Lung microvascular endothelial cell (primary cell): ENCODE measurements around the gene SSNA1. TPM values are rescaled to one million over a fixed set of nuclear protein-coding genes. Genes with fewer than 3 reads are reported as not detected.
A peak's percentile ranks its signal among the peaks of the same experiment; 100 is the strongest.

Experiments
- DNase-seq, 2 donors: peaks; one replicate each; pipeline versions ENCODE4 v3.0.0 to v3.0.0-alpha.2; 2010; ENCODE audit warnings: low read depth in 2 of 2
- total RNA-seq: library from RNA; depleted of rRNA; stranded (reverse); fragments of >200 nt; gene quantifications from 2 replicates; pipeline ENCODE4 v1.2.1, GENCODE V29; 2014

Gene SSNA1
- total RNA-seq, 1 donor from 2014 or later: 97.4 TPM

DNA sequence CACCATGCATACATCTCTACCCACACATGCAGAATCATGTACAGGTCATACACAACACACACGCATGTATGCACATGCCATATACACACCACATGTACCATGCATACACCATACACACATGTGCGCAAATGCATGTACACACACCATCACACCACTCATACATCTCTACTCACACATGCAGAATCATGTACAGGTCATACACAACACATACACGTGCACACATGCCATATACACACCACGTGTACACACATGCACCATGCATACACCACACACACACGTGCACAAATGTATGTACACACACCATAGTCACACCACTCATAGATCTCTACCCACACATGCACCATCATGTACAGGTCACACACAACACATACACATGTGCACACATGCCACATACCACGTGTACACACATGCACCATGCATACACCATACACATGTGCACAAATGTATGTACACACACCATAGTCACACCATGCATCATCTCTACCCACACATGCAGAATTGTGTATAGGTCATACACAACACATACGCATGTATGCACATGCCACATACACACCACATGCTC lies 35.6 kb upstream of the SSNA1 start:
- no peak for DNase-seq

DNA sequence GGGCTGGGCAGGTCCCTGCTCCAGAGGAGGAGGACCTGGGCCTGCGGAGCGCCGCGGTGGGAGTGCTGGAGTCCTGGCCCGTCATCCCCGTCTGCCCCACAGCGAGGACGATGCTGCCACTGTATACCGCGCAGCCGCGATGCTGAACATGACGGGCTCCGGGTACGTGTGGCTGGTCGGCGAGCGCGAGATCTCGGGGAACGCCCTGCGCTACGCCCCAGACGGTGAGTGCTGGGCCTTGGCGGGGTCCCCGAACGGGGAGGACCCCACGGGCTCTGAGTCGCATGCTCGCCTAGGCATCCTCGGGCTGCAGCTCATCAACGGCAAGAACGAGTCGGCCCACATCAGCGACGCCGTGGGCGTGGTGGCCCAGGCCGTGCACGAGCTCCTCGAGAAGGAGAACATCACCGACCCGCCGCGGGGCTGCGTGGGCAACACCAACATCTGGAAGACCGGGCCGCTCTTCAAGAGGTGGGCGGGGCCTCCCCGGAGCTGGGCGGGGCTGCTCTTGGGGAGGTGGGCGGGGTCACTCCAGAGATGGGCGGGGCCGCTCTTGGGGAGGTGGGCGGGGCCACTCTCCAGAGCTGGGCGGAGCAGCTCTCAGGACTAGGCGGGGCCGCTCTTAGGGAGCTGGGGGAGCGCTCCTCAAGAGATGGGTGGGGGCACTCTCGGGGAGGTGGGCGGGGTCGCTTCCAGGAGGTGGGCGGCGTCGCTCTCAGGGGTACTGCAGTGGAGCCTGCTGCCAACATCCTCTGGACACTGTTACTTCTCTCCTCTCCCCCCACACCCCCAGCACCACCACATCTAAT lies 31.7 kb upstream of the SSNA1 start:
- DNase-seq: peak; percentile 43 to 53

- no peak for DNase-seq
Measured at GRCh38 chr9:137157618-137158415, 30.7 kb upstream of the SSNA1 start.

DNA sequence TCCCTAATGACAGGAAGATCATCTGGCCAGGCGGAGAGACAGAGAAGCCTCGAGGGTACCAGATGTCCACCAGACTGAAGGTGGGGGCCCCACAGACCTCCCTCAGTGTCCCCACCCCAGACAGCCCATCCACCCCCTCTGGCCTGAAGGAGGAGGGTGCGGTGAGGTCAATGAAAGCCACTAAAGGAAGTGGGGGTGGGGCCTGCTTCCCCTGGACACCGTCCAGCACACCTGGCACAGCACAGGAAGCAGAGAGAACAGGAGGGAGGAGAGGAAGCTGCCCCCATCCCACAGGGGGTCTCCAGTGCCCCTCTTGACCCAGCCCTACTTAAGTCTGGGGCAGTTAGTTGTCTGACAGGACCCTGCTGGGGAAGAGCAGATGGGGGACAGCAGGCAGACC lies 29.9 kb upstream of the SSNA1 start:
- DNase-seq: no peak

GRCh38 chr9:137159105-137160053 lies 29.1 kb upstream of the SSNA1 start:
- no peak for DNase-seq

DNA sequence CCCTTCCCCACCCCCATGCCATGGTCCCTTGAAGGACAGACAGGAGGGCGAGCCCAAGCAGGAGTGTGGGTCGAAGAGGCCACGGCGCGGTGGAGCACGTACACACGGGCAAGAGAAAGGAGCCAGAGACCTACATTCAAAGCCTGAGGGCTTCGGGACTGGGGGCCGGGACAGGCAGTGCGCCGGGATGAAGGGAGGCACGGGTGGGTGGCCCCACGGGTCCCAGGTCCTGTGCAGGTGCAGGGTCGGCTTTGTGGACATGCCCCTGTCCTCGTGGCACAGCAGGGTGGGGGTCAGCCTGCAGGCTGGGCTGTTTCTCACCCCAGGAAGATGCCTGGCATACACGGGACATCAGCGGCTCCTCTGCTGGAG lies 28.4 kb upstream of the SSNA1 start:
- no peak for DNase-seq

- DNase-seq: no peak
Measured at GRCh38 chr9:137160716-137161557, 27.5 kb upstream of the SSNA1 start.

GRCh38 chr9:137161558-137162486 lies 26.7 kb upstream of the SSNA1 start:
- no peak for DNase-seq

DNA sequence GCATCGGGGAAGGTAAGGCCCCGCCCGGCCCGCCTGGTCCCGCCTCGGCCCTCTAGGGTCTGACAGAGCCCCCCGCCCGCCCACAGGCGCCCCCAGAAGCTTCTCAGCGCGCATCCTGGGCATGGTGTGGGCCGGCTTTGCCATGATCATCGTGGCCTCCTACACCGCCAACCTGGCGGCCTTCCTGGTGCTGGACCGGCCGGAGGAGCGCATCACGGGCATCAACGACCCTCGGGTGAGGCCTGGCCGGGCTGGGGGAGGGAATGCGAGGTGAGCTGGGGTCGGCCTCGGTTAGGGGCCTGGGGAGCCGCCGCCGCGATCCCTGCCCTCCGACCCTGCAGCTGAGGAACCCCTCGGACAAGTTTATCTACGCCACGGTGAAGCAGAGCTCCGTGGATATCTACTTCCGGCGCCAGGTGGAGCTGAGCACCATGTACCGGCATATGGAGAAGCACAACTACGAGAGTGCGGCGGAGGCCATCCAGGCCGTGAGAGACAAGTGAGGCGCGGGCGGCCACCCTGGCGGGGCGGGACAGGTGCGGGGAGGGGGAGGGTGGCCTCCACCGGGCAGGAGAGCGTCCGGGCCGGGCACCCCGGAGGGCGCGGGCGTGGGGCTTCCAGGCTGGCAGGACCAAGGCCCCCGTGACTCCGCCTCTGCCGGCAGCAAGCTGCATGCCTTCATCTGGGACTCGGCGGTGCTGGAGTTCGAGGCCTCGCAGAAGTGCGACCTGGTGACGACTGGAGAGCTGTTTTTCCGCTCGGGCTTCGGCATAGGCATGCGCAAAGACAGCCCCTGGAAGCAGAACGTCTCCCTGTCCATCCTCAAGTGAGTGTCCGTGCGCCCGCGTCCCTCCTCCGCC lies 25.7 kb upstream of the SSNA1 start:
- DNase-seq: peak in 1 of 2 donors; percentile 21

- DNase-seq: peak in 1 of 2 donors; percentile 21
Measured at GRCh38 chr9:137163365-137163715, 25.1 kb upstream of the SSNA1 start.

- DNase-seq: no peak
Measured at GRCh38 chr9:137163805-137164204, 24.7 kb upstream of the SSNA1 start.

DNA sequence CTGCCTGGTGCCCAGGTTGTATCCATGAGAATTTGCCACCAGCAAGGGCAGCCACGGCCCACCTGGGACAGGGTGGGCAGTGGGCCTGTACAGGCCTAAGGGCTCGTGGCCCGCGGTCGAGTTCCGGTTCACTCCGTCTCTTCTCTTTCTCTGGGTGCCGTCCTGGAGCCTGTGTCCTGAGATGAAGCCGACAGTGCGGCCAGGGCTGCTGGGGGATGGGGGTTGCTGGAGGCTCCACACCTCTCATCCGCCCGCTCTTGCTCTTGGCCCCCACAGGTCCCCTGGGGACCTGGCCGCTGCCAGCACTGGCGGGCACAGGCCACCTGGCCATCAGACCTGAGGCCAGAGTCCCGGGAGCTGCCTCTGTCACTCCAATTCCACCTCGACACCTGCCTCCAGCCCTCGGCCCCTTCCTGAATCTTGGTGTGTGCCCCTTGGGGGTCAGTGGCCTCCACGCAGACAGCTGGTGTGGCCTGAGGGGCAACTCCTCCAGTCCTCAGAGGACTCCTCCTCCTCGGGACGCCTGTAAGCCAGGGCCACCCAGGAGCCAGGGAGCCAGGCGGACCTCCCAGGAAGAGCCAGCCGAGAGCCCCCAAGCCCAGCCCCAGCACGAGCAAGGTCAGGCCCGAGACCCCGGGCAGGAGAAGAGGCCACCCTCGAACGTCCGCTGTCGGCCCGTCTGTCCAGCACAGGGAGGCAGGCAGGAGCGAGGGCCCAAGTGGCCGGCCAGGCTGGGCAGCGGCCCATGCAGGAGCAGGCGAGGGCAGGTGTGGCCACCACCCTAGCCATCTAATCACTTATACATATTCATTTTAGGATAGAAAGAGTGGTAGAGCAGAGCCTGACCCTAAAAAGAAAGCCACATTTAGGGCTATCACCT lies 23.9 kb upstream of the SSNA1 start:
- DNase-seq: no peak

DNA sequence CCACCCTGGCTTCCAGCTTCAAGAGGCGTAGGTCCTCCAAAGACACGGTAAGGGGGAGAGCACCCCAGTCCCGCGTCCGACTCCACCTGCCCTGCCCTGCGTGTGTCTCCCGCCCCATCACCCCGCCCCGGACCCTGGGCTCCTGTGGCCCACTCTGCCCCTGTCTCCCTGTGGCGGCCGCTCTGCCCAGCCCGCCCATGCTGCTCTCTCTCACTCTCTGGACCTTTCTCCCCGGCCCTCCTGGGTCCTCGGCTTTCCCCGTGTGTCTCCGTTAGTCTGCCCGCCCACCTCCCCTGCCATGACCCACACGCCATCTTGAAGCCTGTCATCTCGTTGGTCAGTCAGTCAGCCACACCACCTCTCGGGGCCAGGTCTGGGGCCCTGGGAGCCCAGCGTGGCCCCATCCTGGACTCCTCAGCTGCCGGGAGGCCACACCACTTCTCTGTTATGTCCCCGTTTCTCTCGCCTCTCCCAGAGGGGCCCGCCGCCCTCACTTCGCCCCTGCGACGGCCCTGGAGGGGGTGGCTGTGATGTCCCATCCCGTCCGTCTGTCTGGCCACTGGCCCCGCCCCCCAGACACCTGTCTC lies 23.1 kb upstream of the SSNA1 start:
- DNase-seq: no peak

GRCh38 chr9:137166380-137167229 lies 21.9 kb upstream of the SSNA1 start:
- DNase-seq: no peak

DNA sequence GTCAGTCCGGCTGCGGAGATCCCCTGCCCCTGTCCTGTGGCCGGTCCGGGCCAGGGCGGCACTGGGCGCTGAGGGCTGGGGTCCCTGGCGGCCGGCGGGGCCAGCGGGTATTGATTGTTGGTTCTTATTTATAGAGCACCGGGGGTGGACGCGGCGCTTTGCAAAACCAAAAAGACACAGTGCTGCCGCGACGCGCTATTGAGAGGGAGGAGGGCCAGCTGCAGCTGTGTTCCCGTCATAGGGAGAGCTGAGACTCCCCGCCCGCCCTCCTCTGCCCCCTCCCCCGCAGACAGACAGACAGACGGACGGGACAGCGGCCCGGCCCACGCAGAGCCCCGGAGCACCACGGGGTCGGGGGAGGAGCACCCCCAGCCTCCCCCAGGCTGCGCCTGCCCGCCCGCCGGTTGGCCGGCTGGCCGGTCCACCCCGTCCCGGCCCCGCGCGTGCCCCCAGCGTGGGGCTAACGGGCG lies 21.2 kb upstream of the SSNA1 start:
- no peak for DNase-seq
